HepG2 (cell line): ENCODE measurements around the gene ALB. TPM values are rescaled to one million over a fixed set of nuclear protein-coding genes. Genes with fewer than 3 reads are reported as not detected.

Source experiments
- AHR ChIP-seq: IDR thresholded peaks from 2 replicates; pipeline ENCODE4 v1.6.1; 2018; ENCODE audit warnings: missing genetic modification reagents, missing compliant biosample characterization
- HOXD1 ChIP-seq: sonication (generic); formaldehyde crosslinking; IDR thresholded peaks from 2 replicates; pipeline ENCODE4 v1.5.0; 2020; ENCODE audit warnings: missing genetic modification reagents
- KDM5B ChIP-seq: sonication (generic); formaldehyde crosslinking; IDR thresholded peaks from 2 replicates; pipeline ENCODE4 v1.4.0; 2020; ENCODE audit warnings: missing genetic modification reagents, mild to moderate bottlenecking, borderline replicate concordance
- KLF11 ChIP-seq: IDR thresholded peaks from 2 replicates; pipeline ENCODE4 v1.6.1; 2016; ENCODE audit warnings: missing compliant biosample characterization
- KLF15 ChIP-seq: sonication (generic); formaldehyde crosslinking; IDR thresholded peaks from 2 replicates; pipeline ENCODE4 v1.8.1; 2023; ENCODE audit warnings: borderline replicate concordance, mild to moderate bottlenecking, inconsistent platforms, missing genetic modification reagents, mixed read lengths
- NFRKB ChIP-seq: fragments of 450-650 bp; IDR thresholded peaks from 2 replicates; pipeline ENCODE4 v1.6.1; 2017
- ONECUT2 ChIP-seq: sonication (generic); formaldehyde crosslinking; IDR thresholded peaks from 2 replicates; pipeline ENCODE4 v1.4.0; 2020; ENCODE audit warnings: missing genetic modification reagents
- PITX1 ChIP-seq: sonication (generic); formaldehyde crosslinking; IDR thresholded peaks from 2 replicates; pipeline ENCODE4 v1.5.1; 2020; ENCODE audit warnings: mild to moderate bottlenecking, missing genetic modification reagents
- POLR2G ChIP-seq: fragments of 200-400 bp; formaldehyde crosslinking; IDR thresholded peaks from 2 replicates; pipeline ENCODE4 v1.6.1; 2018; ENCODE audit warnings: mild to moderate bottlenecking, low read depth, low read length, moderate library complexity
- PRMT3 ChIP-seq: sonication (generic); formaldehyde crosslinking; IDR thresholded peaks from 2 replicates; pipeline ENCODE4 v1.8.1; 2022; ENCODE audit warnings: low read depth, mild to moderate bottlenecking, moderate library complexity, missing genetic modification reagents, borderline replicate concordance
- RXRB ChIP-seq: IDR thresholded peaks from 2 replicates; pipeline ENCODE4 v1.6.1; 2016; ENCODE audit warnings: borderline replicate concordance, missing genetic modification reagents, missing compliant biosample characterization
- SRSF4 ChIP-seq: fragments of 200-400 bp; formaldehyde crosslinking; IDR thresholded peaks from one replicate; pipeline ENCODE4 v1.6.1; 2018; ENCODE audit warnings: mild to moderate bottlenecking, low read depth, low read length, moderate library complexity; ENCODE audit not compliant: poor library complexity, severe bottlenecking
- SRSF9 ChIP-seq: fragments of 200-400 bp; formaldehyde crosslinking; IDR thresholded peaks from 2 replicates; pipeline ENCODE4 v1.6.1; 2018; ENCODE audit warnings: borderline replicate concordance, mild to moderate bottlenecking, low read depth, low read length; ENCODE audit not compliant: insufficient read depth, poor library complexity, severe bottlenecking
- SSRP1 ChIP-seq: IDR thresholded peaks from 2 replicates; pipeline ENCODE4 v1.6.1; 2016; ENCODE audit warnings: control low read depth
- TEAD2 ChIP-seq: sonication (generic); formaldehyde crosslinking; IDR thresholded peaks from 2 replicates; pipeline ENCODE4 v1.9.0; 2021; ENCODE audit warnings: missing genetic modification reagents
- WIZ ChIP-seq: sonication (generic); formaldehyde crosslinking; IDR thresholded peaks from 2 replicates; pipeline ENCODE4 v1.5.1; 2020; ENCODE audit warnings: mild to moderate bottlenecking, missing genetic modification reagents
- ZBTB38 ChIP-seq: sonication (generic); formaldehyde crosslinking; IDR thresholded peaks from 2 replicates; pipeline ENCODE4 v1.5.1; 2020; ENCODE audit warnings: mild to moderate bottlenecking, missing genetic modification reagents
- ZKSCAN1 ChIP-seq: fragments of 150-350 bp; IDR thresholded peaks from 2 replicates; pipeline ENCODE4 v1.6.1; 2014; ENCODE audit warnings: low read length
- ZNF317 ChIP-seq: sonication (generic); formaldehyde crosslinking; IDR thresholded peaks from 2 replicates; pipeline ENCODE4 v1.5.0; 2020; ENCODE audit warnings: mild to moderate bottlenecking, missing genetic modification reagents
- ZNF441 ChIP-seq: sonication (generic); formaldehyde crosslinking; IDR thresholded peaks from 2 replicates; pipeline ENCODE4 v1.7.0; 2021; ENCODE audit warnings: missing genetic modification reagents, borderline replicate concordance
- ZNF501 ChIP-seq: sonication (generic); formaldehyde crosslinking; IDR thresholded peaks from 2 replicates; pipeline ENCODE4 v1.5.1; 2020; ENCODE audit warnings: mild to moderate bottlenecking, moderate library complexity, missing genetic modification reagents
- ZNF766 ChIP-seq: sonication (generic); formaldehyde crosslinking; IDR thresholded peaks from 2 replicates; pipeline ENCODE4 v1.5.0; 2020; ENCODE audit warnings: missing genetic modification reagents, borderline replicate concordance
- polyA plus RNA-seq, 8 experiments: library from polyadenylated mRNA; depleted of rRNA in 3 of 8; stranded (reverse) in 7 of 8; unstranded in 1 of 8; fragments of >200 nt; fragmentation: Illumina TruSeq in 4 of 8; extraction: Trizol in 4 of 8; gene quantifications; 2 replicates each; pipeline versions ENCODE4 v1.2.1 to v1.2.3, GENCODE V29; 2011 to 2016; ENCODE audit warnings: low read depth in 4 of 8, missing spikeins in 1 of 8, mixed read lengths in 1 of 8; ENCODE audit not compliant: insufficient read depth in 1 of 8
- total RNA-seq, 5 experiments: library from RNA; depleted of rRNA; stranded (reverse); fragments of >200 nt; fragmentation: Illumina TruSeq; extraction: Trizol; gene quantifications; 2 replicates each; pipeline ENCODE4 v1.2.3, GENCODE V29; 2016; ENCODE audit warnings: low read depth in 1 of 5
- TF ChIP-seq, protein P1 (sequence below): sonication (generic); formaldehyde crosslinking; IDR thresholded peaks from 2 replicates; pipeline ENCODE4 v1.4.0; 2020; ENCODE audit warnings: mild to moderate bottlenecking, low read depth, missing genetic modification reagents
- TF ChIP-seq, protein P2 (sequence below): sonication (generic); formaldehyde crosslinking; IDR thresholded peaks from 2 replicates; pipeline ENCODE4 v1.4.0; 2020; ENCODE audit warnings: missing genetic modification reagents, borderline replicate concordance
- TF ChIP-seq, protein P3 (sequence below): sonication (generic); formaldehyde crosslinking; IDR thresholded peaks from 2 replicates; pipeline ENCODE4 v1.8.0; 2022; ENCODE audit warnings: missing genetic modification reagents, low read depth, mild to moderate bottlenecking, borderline replicate concordance

The ALB gene
- total and polyA plus RNA-seq, 2 of the 13 experiments (the other 11 are each of a cell fraction or from before 2014, with no cell fraction given), result 22,259 to 22,625 TPM

DNA sequence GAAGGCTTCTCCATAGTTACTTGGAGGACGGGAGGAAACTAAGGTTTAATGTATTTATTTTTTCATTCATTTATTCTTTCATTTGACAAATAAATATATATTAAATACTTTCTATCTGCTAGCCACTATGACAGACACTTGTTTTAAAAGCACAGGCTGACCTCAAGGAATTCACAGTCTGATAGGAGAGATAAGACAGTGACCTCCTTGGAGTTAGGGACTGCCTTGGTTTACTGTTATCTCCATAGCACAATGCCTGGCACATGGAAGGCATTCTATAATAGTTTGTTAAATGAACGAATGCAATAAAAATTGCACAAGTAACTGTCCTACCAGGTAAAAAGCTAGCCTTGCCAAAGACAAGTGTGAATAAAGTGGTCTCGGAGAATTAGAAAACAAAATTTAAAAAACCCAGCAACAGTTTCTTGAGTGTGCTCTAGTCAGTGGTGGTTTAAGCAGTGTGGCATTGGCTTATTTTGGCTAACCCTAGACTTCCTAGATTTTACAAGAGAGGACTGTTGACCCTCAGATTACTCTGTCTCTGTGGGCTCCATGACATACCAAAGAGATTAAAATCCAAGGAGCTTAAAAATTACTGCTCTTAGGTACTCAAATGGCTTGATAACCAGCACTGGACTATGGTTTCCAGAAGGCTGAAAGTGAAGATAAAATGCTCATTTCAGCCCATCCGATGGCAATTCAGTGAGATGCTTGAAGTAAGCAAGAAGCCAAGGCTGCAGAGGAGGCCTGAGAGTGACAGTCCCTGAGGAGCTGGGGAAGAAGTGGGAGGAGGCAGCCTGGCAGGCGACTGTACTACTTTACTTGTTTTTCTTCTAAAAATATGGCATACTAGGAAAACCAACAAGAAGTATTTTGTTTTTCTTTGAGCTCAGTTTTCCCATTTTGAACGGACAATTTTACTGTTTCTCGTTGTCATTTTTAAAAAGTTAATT lies 41.6 kb downstream of the ALB start (continued):
- TF ChIP-seq, protein P1, sequence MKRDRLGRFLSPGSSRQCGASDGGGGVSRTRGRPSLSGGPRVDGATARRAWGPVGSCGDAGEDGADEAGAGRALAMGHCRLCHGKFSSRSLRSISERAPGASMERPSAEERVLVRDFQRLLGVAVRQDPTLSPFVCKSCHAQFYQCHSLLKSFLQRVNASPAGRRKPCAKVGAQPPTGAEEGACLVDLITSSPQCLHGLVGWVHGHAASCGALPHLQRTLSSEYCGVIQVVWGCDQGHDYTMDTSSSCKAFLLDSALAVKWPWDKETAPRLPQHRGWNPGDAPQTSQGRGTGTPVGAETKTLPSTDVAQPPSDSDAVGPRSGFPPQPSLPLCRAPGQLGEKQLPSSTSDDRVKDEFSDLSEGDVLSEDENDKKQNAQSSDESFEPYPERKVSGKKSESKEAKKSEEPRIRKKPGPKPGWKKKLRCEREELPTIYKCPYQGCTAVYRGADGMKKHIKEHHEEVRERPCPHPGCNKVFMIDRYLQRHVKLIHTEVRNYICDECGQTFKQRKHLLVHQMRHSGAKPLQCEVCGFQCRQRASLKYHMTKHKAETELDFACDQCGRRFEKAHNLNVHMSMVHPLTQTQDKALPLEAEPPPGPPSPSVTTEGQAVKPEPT (CRISPR knock-in tag), result no peak
- TF ChIP-seq AHR (CRISPR knock-in tag), result no peak
- TF ChIP-seq PITX1, result no peak
- TF ChIP-seq SRSF9, result no peak
- TF ChIP-seq PRMT3 (CRISPR knock-in tag), result no peak
- TF ChIP-seq ZBTB38, result no peak
- TF ChIP-seq ZNF317 (CRISPR knock-in tag), result no peak
- TF ChIP-seq KLF11 (CRISPR knock-in tag), result no peak
- no peak for TF ChIP-seq KDM5B (CRISPR knock-in tag)
- TF ChIP-seq RXRB (CRISPR knock-in tag), result no peak
- TF ChIP-seq, protein P2, sequence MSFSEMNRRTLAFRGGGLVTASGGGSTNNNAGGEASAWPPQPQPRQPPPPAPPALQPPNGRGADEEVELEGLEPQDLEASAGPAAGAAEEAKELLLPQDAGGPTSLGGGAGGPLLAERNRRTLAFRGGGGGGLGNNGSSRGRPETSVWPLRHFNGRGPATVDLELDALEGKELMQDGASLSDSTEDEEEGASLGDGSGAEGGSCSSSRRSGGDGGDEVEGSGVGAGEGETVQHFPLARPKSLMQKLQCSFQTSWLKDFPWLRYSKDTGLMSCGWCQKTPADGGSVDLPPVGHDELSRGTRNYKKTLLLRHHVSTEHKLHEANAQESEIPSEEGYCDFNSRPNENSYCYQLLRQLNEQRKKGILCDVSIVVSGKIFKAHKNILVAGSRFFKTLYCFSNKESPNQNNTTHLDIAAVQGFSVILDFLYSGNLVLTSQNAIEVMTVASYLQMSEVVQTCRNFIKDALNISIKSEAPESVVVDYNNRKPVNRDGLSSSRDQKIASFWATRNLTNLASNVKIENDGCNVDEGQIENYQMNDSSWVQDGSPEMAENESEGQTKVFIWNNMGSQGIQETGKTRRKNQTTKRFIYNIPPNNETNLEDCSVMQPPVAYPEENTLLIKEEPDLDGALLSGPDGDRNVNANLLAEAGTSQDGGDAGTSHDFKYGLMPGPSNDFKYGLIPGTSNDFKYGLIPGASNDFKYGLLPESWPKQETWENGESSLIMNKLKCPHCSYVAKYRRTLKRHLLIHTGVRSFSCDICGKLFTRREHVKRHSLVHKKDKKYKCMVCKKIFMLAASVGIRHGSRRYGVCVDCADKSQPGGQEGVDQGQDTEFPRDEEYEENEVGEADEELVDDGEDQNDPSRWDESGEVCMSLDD (CRISPR knock-in tag), result no peak
- TF ChIP-seq, protein P3, sequence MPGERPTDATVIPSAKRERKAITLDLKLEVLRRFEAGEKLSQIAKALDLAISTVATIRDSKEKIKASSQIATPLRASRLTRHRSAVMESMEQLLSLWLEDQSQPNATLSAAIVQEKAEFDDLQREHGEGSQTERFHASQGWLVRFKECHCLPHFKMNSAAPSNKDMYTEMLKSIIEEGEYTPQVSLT (CRISPR knock-in tag), result no peak
- TF ChIP-seq SSRP1 (CRISPR knock-in tag), result peak; percentile 13; the same call in 1 of the 2 replicates
- no peak for TF ChIP-seq ZNF501 (CRISPR knock-in tag)
- no peak for TF ChIP-seq HOXD1 (CRISPR knock-in tag)
- TF ChIP-seq SRSF4, result no peak
- TF ChIP-seq ZNF766 (CRISPR knock-in tag), result no peak
- peak; percentile 46; the same call in 1 of the 2 replicates for TF ChIP-seq POLR2G
- TF ChIP-seq TEAD2, result no peak
- 0 out of 2 replicates have a peak, but pooled peaks have one; percentile 27 for TF ChIP-seq ZNF441 (CRISPR knock-in tag)
- no peak for TF ChIP-seq WIZ (CRISPR knock-in tag)
- no peak for TF ChIP-seq ZKSCAN1
- no peak for TF ChIP-seq KLF15 (CRISPR knock-in tag)
- TF ChIP-seq NFRKB, result no peak
- TF ChIP-seq ONECUT2 (CRISPR knock-in tag), result no peak
